HL-60 (cell line): Measurements from ENCODE around the gene DNAH8.

Source experiments
- CTCF ChIP-seq: IDR thresholded peaks from one replicate; pipeline ENCODE4 v1.5.1; 2011; ENCODE audit warnings: low read length, control low read depth, inconsistent platforms; ENCODE audit not compliant: insufficient read depth
- GABPA ChIP-seq: IDR thresholded peaks from 2 replicates; pipeline ENCODE4 v1.6.1; 2012; ENCODE audit warnings: low read depth
- POLR2AphosphoS5 ChIP-seq: IDR thresholded peaks from 2 replicates; pipeline ENCODE4 v1.6.1; 2012; ENCODE audit warnings: low read depth

GRCh38 chr6:39016839-39017546 is 301.9 kb downstream of the DNAH8 start:
- TF ChIP-seq CTCF (no peak), POLR2AphosphoS5 (no peak), GABPA (no peak)
